ENCODE data around the gene MLXIP.

GRCh38 chr12:122128481-122128880, 49.9 kb downstream of the MLXIP start:
- TF ChIP-seq ZNF83 (CRISPR knock-in tag; IDR thresholded peaks at IDR 0.05; ENCODE audit: borderline replicate concordance) (no peak), SMAD1 (CRISPR knock-in tag; IDR thresholded peaks at IDR 0.05; ENCODE audit: borderline replicate concordance, low read depth) (no peak), THAP11 (CRISPR knock-in tag; IDR thresholded peaks at IDR 0.05) (no peak)
- TF ChIP-seq, protein P1, sequence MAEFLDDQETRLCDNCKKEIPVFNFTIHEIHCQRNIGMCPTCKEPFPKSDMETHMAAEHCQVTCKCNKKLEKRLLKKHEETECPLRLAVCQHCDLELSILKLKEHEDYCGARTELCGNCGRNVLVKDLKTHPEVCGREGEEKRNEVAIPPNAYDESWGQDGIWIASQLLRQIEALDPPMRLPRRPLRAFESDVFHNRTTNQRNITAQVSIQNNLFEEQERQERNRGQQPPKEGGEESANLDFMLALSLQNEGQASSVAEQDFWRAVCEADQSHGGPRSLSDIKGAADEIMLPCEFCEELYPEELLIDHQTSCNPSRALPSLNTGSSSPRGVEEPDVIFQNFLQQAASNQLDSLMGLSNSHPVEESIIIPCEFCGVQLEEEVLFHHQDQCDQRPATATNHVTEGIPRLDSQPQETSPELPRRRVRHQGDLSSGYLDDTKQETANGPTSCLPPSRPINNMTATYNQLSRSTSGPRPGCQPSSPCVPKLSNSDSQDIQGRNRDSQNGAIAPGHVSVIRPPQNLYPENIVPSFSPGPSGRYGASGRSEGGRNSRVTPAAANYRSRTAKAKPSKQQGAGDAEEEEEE (CRISPR knock-in tag; IDR thresholded peaks at IDR 0.05; ENCODE audit: borderline replicate concordance): no peak
